Thymus (tissue), 11 donors: Measurements from ENCODE around the gene ZNF107. TPM values are rescaled to one million over a fixed set of nuclear protein-coding genes. Genes with fewer than 3 reads are reported as not detected.
"Not testable (repeated sequence)": the region's sequence is repeated elsewhere in the genome, so short reads cannot be mapped to it uniquely, and the experiment has no call there.

Source experiments
- DNase-seq, 9 donors: peaks; one replicate each; pipeline ENCODE4 v3.0.0-alpha.2; 2013; ENCODE audit warnings: low spot score in 9 of 9, low read depth in 6 of 9, missing footprints in 1 of 9
- H3K27ac ChIP-seq, 2 donors: one replicate each; pipeline ENCODE4 v1.5.1; 2013; ENCODE audit warnings: control low read depth in 1 of 2, low read depth in 1 of 2, low read length in 1 of 2, mild to moderate bottlenecking in 1 of 2, moderate library complexity in 1 of 2
- H3K27me3 ChIP-seq, 2 donors: one replicate each; pipeline ENCODE4 v1.5.1; 2013; ENCODE audit warnings: low read length in 1 of 2; ENCODE audit not compliant: control insufficient read depth in 2 of 2, insufficient read depth in 1 of 2
- H3K36me3 ChIP-seq, 2 donors: one replicate each; pipeline ENCODE4 v1.5.1; 2013; ENCODE audit warnings: low read length in 1 of 2, mild to moderate bottlenecking in 1 of 2, moderate library complexity in 1 of 2; ENCODE audit not compliant: control insufficient read depth in 2 of 2, insufficient read depth in 2 of 2
- H3K4me1 ChIP-seq, 2 donors: one replicate each; pipeline ENCODE4 v1.5.1; 2013; ENCODE audit warnings: low read length in 2 of 2; ENCODE audit not compliant: control insufficient read depth in 2 of 2, insufficient read depth in 2 of 2
- H3K4me3 ChIP-seq, 2 donors: one replicate each; pipeline ENCODE4 v1.5.1; 2013; ENCODE audit warnings: low read length in 2 of 2, control low read depth in 1 of 2, mild to moderate bottlenecking in 1 of 2
- H3K9me3 ChIP-seq, 2 donors: one replicate each; pipeline ENCODE4 v1.5.1; 2013; ENCODE audit warnings: low read length in 1 of 2, mild to moderate bottlenecking in 1 of 2; ENCODE audit not compliant: control insufficient read depth in 2 of 2, insufficient read depth in 1 of 2
- WGBS: extraction: QIAGEN DNeasy Blood & Tissue Kit; methylation state at CpG from one replicate; pipeline ENCODE4 v1.1.7; 2013; 5-methylcytosine and 5-hydroxymethylcytosine counted together
- polyA plus RNA-seq: library from polyadenylated mRNA; stranded (reverse); fragments of 200-250 nt; gene quantifications from one replicate; pipeline ENCODE4 v1.2.3, GENCODE V29; 2013
- total RNA-seq: library from RNA; stranded (reverse); fragments of 120-200 nt; gene quantifications from one replicate; pipeline ENCODE4 v1.2.4, GENCODE V29; 2013
- donor health status: healthy.

Gene ZNF107
- total and polyA plus RNA-seq, 2 donors: 8.9 to 13.5 TPM

GRCh38 chr7:64733550-64734240 is 67.8 kb downstream of the ZNF107 start:
- no peak overlapping the region for H3K4me3 ChIP-seq
- peaks cover 7 to 27% of the 10 kb centered on the region in 2 donors for H3K9me3 ChIP-seq
- no peaks in the 10 kb centered on the region for H3K27me3 ChIP-seq
- no peak for DNase-seq
- H3K36me3 ChIP-seq: no peaks in the 10 kb centered on the region
- no peak overlapping the region for H3K27ac ChIP-seq
- 91% methylated on average over 8 of the region's 8 CpGs for WGBS
- no peaks in the 10 kb centered on the region for H3K4me1 ChIP-seq

- H3K27me3 ChIP-seq: no peaks in the 10 kb centered on the region
- H3K4me3 ChIP-seq: no peak overlapping the region
- DNase-seq: no peak
- WGBS: 94% methylated on average over 20 of the region's 20 CpGs
- H3K4me1 ChIP-seq: no peaks in the 10 kb centered on the region
- peaks cover 4 to 28% of the 10 kb centered on the region in 2 donors for H3K9me3 ChIP-seq
- no peak overlapping the region for H3K27ac ChIP-seq
- H3K36me3 ChIP-seq: no peaks in the 10 kb centered on the region
Measured at GRCh38 chr7:64736575-64736974, 70.6 kb downstream of the ZNF107 start.

- not testable (repeated sequence) for DNase-seq, H3K4me3 ChIP-seq, H3K36me3 ChIP-seq, H3K27ac ChIP-seq, H3K27me3 ChIP-seq, H3K4me1 ChIP-seq
- WGBS: 92% methylated on average over 15 of the region's 29 CpGs
- H3K9me3 ChIP-seq: peaks cover 4 to 22% of the 10 kb centered on the region in 2 donors
Measured at GRCh38 chr7:64738403-64738802, 72.5 kb downstream of the ZNF107 start.

GRCh38 chr7:64738953-64739352 is 73.0 kb downstream of the ZNF107 start:
- WGBS: 95% methylated on average over 29 of the region's 29 CpGs
- not testable (repeated sequence) for H3K27ac ChIP-seq, H3K4me1 ChIP-seq, H3K27me3 ChIP-seq, H3K4me3 ChIP-seq, DNase-seq, H3K36me3 ChIP-seq
- peaks cover 3 to 22% of the 10 kb centered on the region in 2 donors for H3K9me3 ChIP-seq

- H3K9me3 ChIP-seq: peaks cover 0 to 7% of the 10 kb centered on the region in 2 donors
- H3K27me3 ChIP-seq: no peaks in the 10 kb centered on the region
- DNase-seq: no peak
- no peaks in the 10 kb centered on the region for H3K36me3 ChIP-seq
- no peak overlapping the region for H3K27ac ChIP-seq
- H3K4me3 ChIP-seq: no peak overlapping the region
- 93% methylated on average over 4 of the region's 4 CpGs for WGBS
- H3K4me1 ChIP-seq: no peaks in the 10 kb centered on the region
Measured at GRCh38 chr7:64744680-64745079, 78.7 kb downstream of the ZNF107 start.

GRCh38 chr7:64747802-64748201 is 81.9 kb downstream of the ZNF107 start:
- no peaks in the 10 kb centered on the region for H3K4me1 ChIP-seq
- no peak overlapping the region for H3K4me3 ChIP-seq
- no peak overlapping the region for H3K27ac ChIP-seq
- H3K27me3 ChIP-seq: no peaks in the 10 kb centered on the region
- peaks cover 0 to 6% of the 10 kb centered on the region in 2 donors for H3K9me3 ChIP-seq
- no peaks in the 10 kb centered on the region for H3K36me3 ChIP-seq
- no peak for DNase-seq

GRCh38 chr7:64753032-64753431 is 87.1 kb downstream of the ZNF107 start:
- no peaks in the 10 kb centered on the region for H3K4me1 ChIP-seq
- WGBS: 93% methylated on average over 2 of the region's 2 CpGs
- no peak overlapping the region for H3K4me3 ChIP-seq
- peaks cover 0 to 12% of the 10 kb centered on the region in 2 donors for H3K9me3 ChIP-seq
- DNase-seq: no peak
- no peaks in the 10 kb centered on the region for H3K36me3 ChIP-seq
- no peaks in the 10 kb centered on the region for H3K27me3 ChIP-seq
- no peak overlapping the region for H3K27ac ChIP-seq

- Histone ChIP-seq H3K4me1 (no peaks in the 10 kb centered on the region), H3K9me3 (peaks cover 0 to 15% of the 10 kb centered on the region in 2 donors), H3K36me3 (no peaks in the 10 kb centered on the region), H3K4me3 (no peak overlapping the region), H3K27me3 (no peaks in the 10 kb centered on the region), H3K27ac (no peak overlapping the region)
- WGBS: 91% methylated on average over 3 of the region's 3 CpGs
- DNase-seq: no peak
Measured at GRCh38 chr7:64755865-64756264, 89.9 kb downstream of the ZNF107 start.

GRCh38 chr7:64758151-64758550 is 92.2 kb downstream of the ZNF107 start:
- H3K36me3 ChIP-seq: no peaks in the 10 kb centered on the region
- no peaks in the 10 kb centered on the region for H3K4me1 ChIP-seq
- no peak for DNase-seq
- WGBS: 85% methylated on average over 3 of the region's 3 CpGs
- no peak overlapping the region for H3K27ac ChIP-seq
- peaks cover 0 to 10% of the 10 kb centered on the region in 2 donors for H3K9me3 ChIP-seq
- H3K4me3 ChIP-seq: no peak overlapping the region
- H3K27me3 ChIP-seq: no peaks in the 10 kb centered on the region
